HG03280 (cell line): ENCODE measurements around the gene CMPK1.

Source experiments
- ATAC-seq: cut with Tn5 transposase; IDR thresholded peaks from one replicate; pipeline ENCODE4 v1.9.1; 2021; ENCODE audit warnings: mild to moderate bottlenecking, moderate library complexity; ENCODE audit not compliant: unreplicated experiment

CMPK1 gene

DNA sequence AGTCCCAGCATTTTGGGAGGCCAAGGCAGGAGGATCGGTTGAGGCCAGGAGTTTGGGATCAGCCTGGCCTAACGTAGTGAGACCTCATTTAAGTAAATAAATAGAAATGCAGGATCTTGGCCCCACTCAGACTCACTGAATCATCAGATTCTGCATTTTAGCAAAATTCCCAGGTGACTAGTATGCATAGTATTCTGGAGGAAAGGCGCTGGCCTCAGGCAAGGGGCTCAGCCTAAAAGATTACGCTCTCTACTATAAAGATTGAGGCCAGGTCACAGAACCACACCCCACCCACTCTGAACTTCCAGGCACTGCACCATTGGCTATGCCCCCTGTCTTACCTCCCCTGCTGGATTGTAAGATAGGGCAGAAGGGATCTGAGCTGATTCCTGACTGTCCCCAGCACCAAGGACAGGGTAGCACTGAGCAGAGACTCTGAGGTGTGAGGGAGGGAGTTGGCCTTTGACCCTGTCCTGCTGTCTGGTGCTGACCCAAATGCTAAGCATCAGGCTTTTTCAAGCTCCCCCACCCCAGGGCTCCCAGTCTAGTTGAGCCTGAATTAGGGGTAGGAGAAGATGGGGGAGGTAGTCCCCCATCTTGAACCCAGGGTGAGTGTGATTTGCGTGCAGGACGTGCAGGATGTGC, 85.2 kb downstream of the CMPK1 start:
- no peak for ATAC-seq

DNA sequence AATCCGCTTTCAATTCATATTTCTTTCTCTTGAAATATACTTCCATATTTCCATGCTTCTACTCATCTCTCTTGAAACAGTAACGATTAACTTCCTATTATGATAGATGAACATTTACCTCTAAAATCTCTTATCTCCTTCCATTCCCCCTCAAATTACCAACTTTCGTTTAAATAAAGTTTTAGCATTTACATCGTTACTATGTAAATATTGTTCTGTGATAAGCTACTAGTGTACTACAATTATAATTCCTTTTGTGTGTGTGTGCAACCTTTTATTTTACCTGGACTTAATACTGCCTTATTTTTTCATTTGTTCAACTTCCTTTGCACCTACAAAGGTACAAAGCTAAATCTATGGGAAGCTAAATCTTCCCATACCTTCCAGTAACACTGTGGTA, 87.0 kb downstream of the CMPK1 start:
- ATAC-seq, result no peak

DNA sequence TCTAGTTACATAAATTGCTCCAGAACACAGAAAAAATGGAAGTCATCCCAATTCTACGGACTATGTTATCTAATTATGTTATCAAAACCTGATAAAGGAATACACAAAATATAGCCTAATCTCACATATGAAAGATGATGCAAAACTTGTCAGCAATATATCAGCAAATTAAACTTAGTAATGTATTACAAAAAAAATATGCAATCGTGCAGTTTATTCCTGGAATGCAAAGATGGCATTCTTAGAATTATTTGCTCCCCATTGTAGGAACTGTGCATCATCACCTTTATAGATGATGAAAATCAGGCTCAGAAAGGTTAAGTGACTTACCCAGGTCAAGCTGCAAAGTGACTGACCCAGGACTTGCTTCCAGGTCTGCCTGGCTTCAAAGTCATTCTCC, 90.3 kb downstream of the CMPK1 start:
- no peak for ATAC-seq

DNA sequence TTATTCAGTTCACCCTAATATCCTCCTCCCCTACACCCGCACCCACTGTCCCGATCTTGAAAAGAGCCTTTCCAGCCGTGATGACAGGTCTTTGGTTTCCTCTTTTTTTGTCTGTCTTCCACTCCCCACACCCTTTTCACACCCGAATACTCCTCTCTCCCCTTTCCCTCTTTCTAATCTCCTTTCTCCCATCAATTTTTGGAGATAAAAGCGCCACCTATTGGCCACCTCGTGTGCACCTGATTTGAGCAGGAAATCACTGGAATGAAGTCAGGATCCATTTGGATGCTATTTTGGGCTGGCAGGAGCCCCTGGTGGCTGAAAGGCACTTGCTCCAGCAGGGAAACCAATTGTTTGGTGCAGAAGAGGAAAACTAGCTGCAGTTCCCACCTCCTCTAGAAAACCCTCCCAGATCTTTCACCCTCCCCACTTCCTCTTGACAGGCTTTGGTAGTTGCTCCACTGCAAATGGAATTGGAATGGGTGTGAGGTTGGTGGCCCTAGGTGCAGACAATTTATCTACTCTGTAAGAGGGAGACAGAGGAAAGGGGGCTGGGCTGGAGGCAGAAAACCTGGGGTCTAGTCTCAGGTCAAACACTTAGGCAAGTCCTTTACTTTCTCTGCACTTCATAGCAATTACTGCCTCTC, 90.9 kb downstream of the CMPK1 start:
- ATAC-seq, result no peak
